ENCODE data around the gene RIMKLB. TPM values are rescaled to one million over a fixed set of nuclear protein-coding genes. Genes with fewer than 3 reads are reported as not detected.
"Not testable (repeated sequence)": the region's sequence is repeated elsewhere in the genome, so short reads cannot be mapped to it uniquely, and the experiment has no call there.

The RIMKLB gene
- total and polyA plus RNA-seq, 3 experiments from 2014 or later = 4.3 to 7.9 (median 6.1) TPM

- DNase-seq; H3K27ac ChIP-seq (ENCODE audit: low read depth, low read length); H3K9me3 Mint-ChIP-seq; H3K4me1 Mint-ChIP-seq; H3K4me3 ChIP-seq (ENCODE audit: low read length); H3K27me3 ChIP-seq (ENCODE audit: insufficient read depth, low read length, poor library complexity, severe bottlenecking); H3K27ac Mint-ChIP-seq; H3K36me3 Mint-ChIP-seq; H3K4me3 Mint-ChIP-seq; H3K4me1 ChIP-seq (ENCODE audit: insufficient read depth, low read length); CTCF ChIA-PET; POLR2A ChIA-PET; H3K9me3 ChIP-seq (ENCODE audit: low read length); H3K36me3 ChIP-seq (ENCODE audit: insufficient read depth, low read length): not testable (repeated sequence)
- peaks cover 0 to 13% of the 10 kb centered on the region in 2 donors for H3K27me3 Mint-ChIP-seq
Measured at GRCh38 chr12:8794611-8795010, 96.8 kb downstream of the RIMKLB start.

GRCh38 chr12:8796831-8797626 is 99.2 kb downstream of the RIMKLB start:
- no peak overlapping the region for H3K4me3 Mint-ChIP-seq
- Histone ChIP-seq H3K27me3 (ENCODE audit: insufficient read depth, low read length, poor library complexity, severe bottlenecking) (no peaks in the 10 kb centered on the region), H3K4me3 (ENCODE audit: low read length) (no peak overlapping the region), H3K4me1 (ENCODE audit: insufficient read depth, low read length) (no peaks in the 10 kb centered on the region), H3K9me3 (ENCODE audit: low read length) (no peaks in the 10 kb centered on the region), H3K27ac (ENCODE audit: low read depth, low read length) (no peak overlapping the region), H3K36me3 (ENCODE audit: insufficient read depth, low read length) (no peaks in the 10 kb centered on the region)
- no peaks in the 10 kb centered on the region for H3K4me1 Mint-ChIP-seq
- no peak overlapping the region for H3K27ac Mint-ChIP-seq
- ChIA-PET CTCF (no interaction called here), POLR2A (no interaction called here)
- H3K27me3 Mint-ChIP-seq = peaks cover 0 to 13% of the 10 kb centered on the region in 2 donors
- H3K36me3 Mint-ChIP-seq = peaks cover 0 to 1% (median 0%) of the 10 kb centered on the region in 3 donors
- peaks cover 0 to 8% (median 0%) of the 10 kb centered on the region in 5 donors for H3K9me3 Mint-ChIP-seq
- DNase-seq = no peak

DNA sequence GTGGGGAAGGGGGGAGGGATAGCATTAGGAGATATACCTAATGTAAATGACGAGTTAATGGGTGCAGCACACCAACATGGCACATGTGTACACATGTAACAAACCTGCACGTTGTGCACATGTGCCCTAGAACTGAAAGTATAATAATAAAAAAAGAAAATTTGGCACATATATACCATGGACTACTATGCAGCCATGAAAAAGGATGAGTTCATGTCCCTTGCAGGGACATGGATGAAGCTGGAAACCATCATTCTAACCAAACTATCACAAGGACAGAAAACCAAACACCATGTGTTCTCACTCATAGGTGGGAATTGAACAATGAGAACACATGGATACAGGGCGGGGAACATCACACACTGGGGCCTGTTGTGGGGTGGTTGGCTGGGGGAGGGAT is 103.4 kb downstream of the RIMKLB start:
- H3K27ac ChIP-seq (ENCODE audit: low read depth, low read length); H3K36me3 ChIP-seq (ENCODE audit: insufficient read depth, low read length); CTCF ChIA-PET; H3K27ac Mint-ChIP-seq; H3K9me3 ChIP-seq (ENCODE audit: low read length); H3K4me3 ChIP-seq (ENCODE audit: low read length); H3K9me3 Mint-ChIP-seq; POLR2A ChIA-PET; H3K4me1 Mint-ChIP-seq; H3K4me1 ChIP-seq (ENCODE audit: insufficient read depth, low read length); H3K27me3 ChIP-seq (ENCODE audit: insufficient read depth, low read length, poor library complexity, severe bottlenecking); DNase-seq; H3K36me3 Mint-ChIP-seq; H3K4me3 Mint-ChIP-seq: not testable (repeated sequence)
- H3K27me3 Mint-ChIP-seq = peaks cover 2 to 13% of the 10 kb centered on the region in 2 donors

GRCh38 chr12:8804833-8805232 is 107.0 kb downstream of the RIMKLB start:
- DNase-seq; H3K27ac Mint-ChIP-seq; H3K36me3 Mint-ChIP-seq; H3K4me3 Mint-ChIP-seq; H3K9me3 ChIP-seq (ENCODE audit: low read length); CTCF ChIA-PET; H3K4me1 ChIP-seq (ENCODE audit: insufficient read depth, low read length); POLR2A ChIA-PET; H3K36me3 ChIP-seq (ENCODE audit: insufficient read depth, low read length); H3K27me3 ChIP-seq (ENCODE audit: insufficient read depth, low read length, poor library complexity, severe bottlenecking); H3K4me3 ChIP-seq (ENCODE audit: low read length); H3K27ac ChIP-seq (ENCODE audit: low read depth, low read length); H3K27me3 Mint-ChIP-seq; H3K4me1 Mint-ChIP-seq; H3K9me3 Mint-ChIP-seq: not testable (repeated sequence)

DNA sequence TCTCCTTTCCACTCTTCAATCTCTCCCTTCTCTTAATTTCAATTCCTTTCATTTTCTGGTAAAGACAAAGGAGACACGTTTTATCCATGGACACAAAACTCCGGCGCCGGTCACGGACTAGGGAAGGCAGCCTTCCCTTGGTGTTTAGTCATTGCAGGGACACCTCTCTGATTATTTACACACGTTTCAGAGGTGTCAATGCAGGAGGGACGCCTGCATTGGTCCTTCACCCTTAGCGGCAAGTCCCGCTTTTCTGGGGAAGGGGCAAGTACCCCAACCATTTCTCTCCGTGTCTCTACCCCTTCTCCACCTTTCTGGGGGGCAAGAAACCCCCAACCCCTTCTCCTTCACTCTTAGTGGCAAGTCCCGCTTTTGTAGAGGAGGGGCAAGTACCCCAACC is 107.7 kb downstream of the RIMKLB start:
- H3K36me3 Mint-ChIP-seq; H3K27me3 ChIP-seq (ENCODE audit: insufficient read depth, low read length, poor library complexity, severe bottlenecking); H3K9me3 ChIP-seq (ENCODE audit: low read length); H3K4me1 ChIP-seq (ENCODE audit: insufficient read depth, low read length); H3K4me3 Mint-ChIP-seq; POLR2A ChIA-PET; H3K4me3 ChIP-seq (ENCODE audit: low read length); H3K4me1 Mint-ChIP-seq; H3K27me3 Mint-ChIP-seq; H3K9me3 Mint-ChIP-seq; H3K36me3 ChIP-seq (ENCODE audit: insufficient read depth, low read length); DNase-seq; CTCF ChIA-PET; H3K27ac ChIP-seq (ENCODE audit: low read depth, low read length): not testable (repeated sequence)
- peak overlapping the region in 2 of 8 donors; percentile 10 to 57 for H3K27ac Mint-ChIP-seq

GRCh38 chr12:8807084-8807483 is 109.3 kb downstream of the RIMKLB start:
- H3K9me3 Mint-ChIP-seq; H3K4me1 Mint-ChIP-seq; POLR2A ChIA-PET; H3K27me3 Mint-ChIP-seq; H3K27ac ChIP-seq (ENCODE audit: low read depth, low read length); H3K4me3 Mint-ChIP-seq; H3K27me3 ChIP-seq (ENCODE audit: insufficient read depth, low read length, poor library complexity, severe bottlenecking); H3K27ac Mint-ChIP-seq; CTCF ChIA-PET; H3K4me1 ChIP-seq (ENCODE audit: insufficient read depth, low read length); H3K4me3 ChIP-seq (ENCODE audit: low read length); DNase-seq; H3K36me3 ChIP-seq (ENCODE audit: insufficient read depth, low read length); H3K36me3 Mint-ChIP-seq; H3K9me3 ChIP-seq (ENCODE audit: low read length): not testable (repeated sequence)

GRCh38 chr12:8810112-8810511 is 112.3 kb downstream of the RIMKLB start:
- CTCF ChIA-PET; DNase-seq; H3K36me3 ChIP-seq (ENCODE audit: insufficient read depth, low read length); H3K9me3 ChIP-seq (ENCODE audit: low read length); POLR2A ChIA-PET; H3K27ac ChIP-seq (ENCODE audit: low read depth, low read length); H3K4me1 Mint-ChIP-seq; H3K27me3 Mint-ChIP-seq; H3K4me3 ChIP-seq (ENCODE audit: low read length); H3K36me3 Mint-ChIP-seq; H3K4me1 ChIP-seq (ENCODE audit: insufficient read depth, low read length); H3K4me3 Mint-ChIP-seq; H3K9me3 Mint-ChIP-seq; H3K27me3 ChIP-seq (ENCODE audit: insufficient read depth, low read length, poor library complexity, severe bottlenecking): not testable (repeated sequence)
- H3K27ac Mint-ChIP-seq = peak overlapping the region in 1 of 8 donors; percentile 17

DNA sequence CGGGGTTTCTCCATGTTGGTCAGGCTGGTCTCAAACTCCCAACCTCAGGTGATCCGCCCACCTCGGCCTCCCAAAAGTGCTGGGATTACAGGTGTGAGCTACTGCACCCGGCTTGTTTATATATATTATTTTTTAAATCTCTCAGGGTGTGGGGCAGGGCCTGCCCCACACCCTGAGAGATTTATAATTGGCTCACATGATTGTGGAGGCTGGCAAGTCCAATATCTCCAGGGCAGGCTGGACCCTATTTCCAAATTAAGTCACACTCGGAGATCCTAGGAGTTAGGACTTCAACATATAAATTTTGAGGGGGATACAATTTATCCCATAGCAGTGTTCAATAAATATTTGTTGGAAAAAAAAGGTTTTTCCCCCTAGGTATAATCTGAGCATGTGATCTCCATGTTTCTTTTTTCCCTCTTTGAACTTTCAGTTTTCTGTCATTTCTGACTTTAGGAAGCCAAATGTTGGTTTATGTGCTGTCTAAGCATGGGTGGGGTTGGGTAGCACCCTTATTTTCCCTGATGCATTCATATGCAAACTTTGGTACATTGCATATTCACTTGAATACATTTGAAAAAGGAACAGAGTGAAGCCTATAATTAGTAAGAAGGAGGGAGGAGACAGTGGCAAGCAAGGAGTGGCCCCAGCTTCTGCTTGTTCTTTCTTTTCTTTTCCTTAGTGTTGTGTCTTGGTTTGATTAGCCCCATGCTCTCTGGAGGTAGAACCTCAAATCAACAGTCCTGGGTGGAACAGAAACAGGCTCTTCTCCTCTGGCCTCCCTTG is 116.0 kb downstream of the RIMKLB start:
- no peak overlapping the region for H3K27ac Mint-ChIP-seq
- H3K9me3 Mint-ChIP-seq = no peaks in the 10 kb centered on the region

More for the DNA sequence above, 116.0 kb downstream of the RIMKLB start:
- Mint-ChIP-seq H3K4me3 (no peak overlapping the region), H3K4me1 (no peaks in the 10 kb centered on the region), H3K27me3 (peaks cover 0 to 2% of the 10 kb centered on the region in 2 donors), H3K36me3 (no peaks in the 10 kb centered on the region)
- Histone ChIP-seq H3K27ac (ENCODE audit: low read depth, low read length) (no peak overlapping the region), H3K4me1 (ENCODE audit: insufficient read depth, low read length) (no peaks in the 10 kb centered on the region), H3K36me3 (ENCODE audit: insufficient read depth, low read length) (no peaks in the 10 kb centered on the region), H3K4me3 (ENCODE audit: low read length) (no peak overlapping the region), H3K27me3 (ENCODE audit: insufficient read depth, low read length, poor library complexity, severe bottlenecking) (no peaks in the 10 kb centered on the region), H3K9me3 (ENCODE audit: low read length) (no peaks in the 10 kb centered on the region)
- ChIA-PET POLR2A (no interaction called here), CTCF (no interaction called here)
- DNase-seq = no peak

All from CD8-positive, alpha-beta memory T cell (primary cell).